Measurements from ENCODE around the gene NTPCR.
"Not testable (repeated sequence)": the region's sequence is repeated elsewhere in the genome, so short reads cannot be mapped to it uniquely, and the experiment has no call there.

The NTPCR gene

GRCh38 chr1:232992227-232992626 lies 41.8 kb downstream of the NTPCR start:
- Histone ChIP-seq H3K4me3 (ENCODE audit: low read depth in 1 of 2, low read length in 2 of 2) (no peak overlapping the region), H3K36me3 (ENCODE audit: control insufficient read depth in 1 of 2, insufficient read depth in 2 of 2, low read length in 2 of 2) (peaks cover under 1 to 1% of the 10 kb centered on the region in 2 donors), H3K9ac (ENCODE audit: low read depth in 1 of 2, low read length in 2 of 2) (no peak overlapping the region), H3K27ac (ENCODE audit: low read depth, low read length) (no peak overlapping the region), H3K27me3 (ENCODE audit: control insufficient read depth in 1 of 2, insufficient read depth in 2 of 2, low read length in 2 of 2) (no peaks in the 10 kb centered on the region), H3K4me1 (ENCODE audit: control insufficient read depth in 1 of 2, insufficient read depth in 2 of 2, low read length in 2 of 2) (no peaks in the 10 kb centered on the region), H3K9me3 (ENCODE audit: control insufficient read depth in 1 of 2, low read length in 2 of 2) (peaks cover 2 to 10% of the 10 kb centered on the region in 2 donors)

- peaks cover 2 to 10% of the 10 kb centered on the region in 2 donors for H3K9me3 ChIP-seq (ENCODE audit: control insufficient read depth in 1 of 2, low read length in 2 of 2)
- no peaks in the 10 kb centered on the region for H3K4me1 ChIP-seq (ENCODE audit: control insufficient read depth in 1 of 2, insufficient read depth in 2 of 2, low read length in 2 of 2)
- H3K27me3 ChIP-seq (ENCODE audit: control insufficient read depth in 1 of 2, insufficient read depth in 2 of 2, low read length in 2 of 2), result no peaks in the 10 kb centered on the region
- no peak overlapping the region for H3K4me3 ChIP-seq (ENCODE audit: low read depth in 1 of 2, low read length in 2 of 2)
- H3K9ac ChIP-seq (ENCODE audit: low read depth in 1 of 2, low read length in 2 of 2), result no peak overlapping the region
- peaks cover 11 to 12% of the 10 kb centered on the region in 2 donors for H3K36me3 ChIP-seq (ENCODE audit: control insufficient read depth in 1 of 2, insufficient read depth in 2 of 2, low read length in 2 of 2)
- H3K27ac ChIP-seq (ENCODE audit: low read depth, low read length), result no peak overlapping the region
Observed at GRCh38 chr1:232993555-232993954, 43.1 kb downstream of the NTPCR start.

- H3K9ac ChIP-seq (ENCODE audit: low read depth in 1 of 2, low read length in 2 of 2), result no peak overlapping the region
- no peak overlapping the region for H3K4me3 ChIP-seq (ENCODE audit: low read depth in 1 of 2, low read length in 2 of 2)
- H3K4me1 ChIP-seq (ENCODE audit: control insufficient read depth in 1 of 2, insufficient read depth in 2 of 2, low read length in 2 of 2), result no peaks in the 10 kb centered on the region
- no peak overlapping the region for H3K27ac ChIP-seq (ENCODE audit: low read depth, low read length)
- H3K36me3 ChIP-seq (ENCODE audit: control insufficient read depth in 1 of 2, insufficient read depth in 2 of 2, low read length in 2 of 2), result peaks cover 11 to 12% of the 10 kb centered on the region in 2 donors
- peaks cover 2 to 10% of the 10 kb centered on the region in 2 donors for H3K9me3 ChIP-seq (ENCODE audit: control insufficient read depth in 1 of 2, low read length in 2 of 2)
- no peaks in the 10 kb centered on the region for H3K27me3 ChIP-seq (ENCODE audit: control insufficient read depth in 1 of 2, insufficient read depth in 2 of 2, low read length in 2 of 2)
Observed at GRCh38 chr1:232995189-232995588, 44.8 kb downstream of the NTPCR start.

GRCh38 chr1:232996143-232996542 lies 45.7 kb downstream of the NTPCR start:
- no peak overlapping the region for H3K9ac ChIP-seq (ENCODE audit: low read depth in 1 of 2, low read length in 2 of 2)
- H3K4me1 ChIP-seq (ENCODE audit: control insufficient read depth in 1 of 2, insufficient read depth in 2 of 2, low read length in 2 of 2), result no peaks in the 10 kb centered on the region
- H3K9me3 ChIP-seq (ENCODE audit: control insufficient read depth in 1 of 2, low read length in 2 of 2), result peaks cover 2 to 10% of the 10 kb centered on the region in 2 donors
- H3K36me3 ChIP-seq (ENCODE audit: control insufficient read depth in 1 of 2, insufficient read depth in 2 of 2, low read length in 2 of 2), result peaks cover 11 to 12% of the 10 kb centered on the region in 2 donors
- no peaks in the 10 kb centered on the region for H3K27me3 ChIP-seq (ENCODE audit: control insufficient read depth in 1 of 2, insufficient read depth in 2 of 2, low read length in 2 of 2)
- H3K27ac ChIP-seq (ENCODE audit: low read depth, low read length), result no peak overlapping the region
- H3K4me3 ChIP-seq (ENCODE audit: low read depth in 1 of 2, low read length in 2 of 2), result no peak overlapping the region

- no peak overlapping the region for H3K27ac ChIP-seq (ENCODE audit: low read depth, low read length)
- no peaks in the 10 kb centered on the region for H3K4me1 ChIP-seq (ENCODE audit: control insufficient read depth in 1 of 2, insufficient read depth in 2 of 2, low read length in 2 of 2)
- H3K27me3 ChIP-seq (ENCODE audit: control insufficient read depth in 1 of 2, insufficient read depth in 2 of 2, low read length in 2 of 2), result no peaks in the 10 kb centered on the region
- H3K36me3 ChIP-seq (ENCODE audit: control insufficient read depth in 1 of 2, insufficient read depth in 2 of 2, low read length in 2 of 2), result peaks cover 11 to 12% of the 10 kb centered on the region in 2 donors
- no peak overlapping the region for H3K4me3 ChIP-seq (ENCODE audit: low read depth in 1 of 2, low read length in 2 of 2)
- no peak overlapping the region for H3K9ac ChIP-seq (ENCODE audit: low read depth in 1 of 2, low read length in 2 of 2)
- peaks cover 2 to 10% of the 10 kb centered on the region in 2 donors for H3K9me3 ChIP-seq (ENCODE audit: control insufficient read depth in 1 of 2, low read length in 2 of 2)
Observed at GRCh38 chr1:232998138-232998537, 47.7 kb downstream of the NTPCR start.

GRCh38 chr1:232998646-232999045 lies 48.2 kb downstream of the NTPCR start:
- no peaks in the 10 kb centered on the region for H3K27me3 ChIP-seq (ENCODE audit: control insufficient read depth in 1 of 2, insufficient read depth in 2 of 2, low read length in 2 of 2)
- H3K4me1 ChIP-seq (ENCODE audit: control insufficient read depth in 1 of 2, insufficient read depth in 2 of 2, low read length in 2 of 2), result no peaks in the 10 kb centered on the region
- H3K36me3 ChIP-seq (ENCODE audit: control insufficient read depth in 1 of 2, insufficient read depth in 2 of 2, low read length in 2 of 2), result peaks cover 11 to 12% of the 10 kb centered on the region in 2 donors
- H3K9ac ChIP-seq (ENCODE audit: low read depth in 1 of 2, low read length in 2 of 2), result no peak overlapping the region
- no peak overlapping the region for H3K27ac ChIP-seq (ENCODE audit: low read depth, low read length)
- H3K4me3 ChIP-seq (ENCODE audit: low read depth in 1 of 2, low read length in 2 of 2), result no peak overlapping the region
- H3K9me3 ChIP-seq (ENCODE audit: control insufficient read depth in 1 of 2, low read length in 2 of 2), result peaks cover 2 to 6% of the 10 kb centered on the region in 2 donors

GRCh38 chr1:232999956-233000625 lies 49.7 kb downstream of the NTPCR start:
- Histone ChIP-seq H3K9me3 (ENCODE audit: control insufficient read depth in 1 of 2, low read length in 2 of 2) (no peaks in the 10 kb centered on the region), H3K27me3 (ENCODE audit: control insufficient read depth in 1 of 2, insufficient read depth in 2 of 2, low read length in 2 of 2) (no peaks in the 10 kb centered on the region), H3K27ac (ENCODE audit: low read depth, low read length) (no peak overlapping the region), H3K4me3 (ENCODE audit: low read depth in 1 of 2, low read length in 2 of 2) (no peak overlapping the region), H3K36me3 (ENCODE audit: control insufficient read depth in 1 of 2, insufficient read depth in 2 of 2, low read length in 2 of 2) (peaks cover 11 to 12% of the 10 kb centered on the region in 2 donors), H3K4me1 (ENCODE audit: control insufficient read depth in 1 of 2, insufficient read depth in 2 of 2, low read length in 2 of 2) (no peaks in the 10 kb centered on the region), H3K9ac (ENCODE audit: low read depth in 1 of 2, low read length in 2 of 2) (no peak overlapping the region)

GRCh38 chr1:233003638-233004037 lies 53.2 kb downstream of the NTPCR start:
- H3K9ac ChIP-seq (ENCODE audit: low read depth in 1 of 2, low read length in 2 of 2); H3K36me3 ChIP-seq (ENCODE audit: control insufficient read depth in 1 of 2, insufficient read depth in 2 of 2, low read length in 2 of 2); H3K4me1 ChIP-seq (ENCODE audit: control insufficient read depth in 1 of 2, insufficient read depth in 2 of 2, low read length in 2 of 2); H3K9me3 ChIP-seq (ENCODE audit: control insufficient read depth in 1 of 2, low read length in 2 of 2); H3K27ac ChIP-seq (ENCODE audit: low read depth, low read length); H3K27me3 ChIP-seq (ENCODE audit: control insufficient read depth in 1 of 2, insufficient read depth in 2 of 2, low read length in 2 of 2); H3K4me3 ChIP-seq (ENCODE audit: low read depth in 1 of 2, low read length in 2 of 2): not testable (repeated sequence)

- no peaks in the 10 kb centered on the region for H3K36me3 ChIP-seq (ENCODE audit: control insufficient read depth in 1 of 2, insufficient read depth in 2 of 2, low read length in 2 of 2)
- H3K27ac ChIP-seq (ENCODE audit: low read depth, low read length), result no peak overlapping the region
- no peak overlapping the region for H3K4me3 ChIP-seq (ENCODE audit: low read depth in 1 of 2, low read length in 2 of 2)
- no peaks in the 10 kb centered on the region for H3K27me3 ChIP-seq (ENCODE audit: control insufficient read depth in 1 of 2, insufficient read depth in 2 of 2, low read length in 2 of 2)
- H3K9me3 ChIP-seq (ENCODE audit: control insufficient read depth in 1 of 2, low read length in 2 of 2), result no peaks in the 10 kb centered on the region
- no peak overlapping the region for H3K9ac ChIP-seq (ENCODE audit: low read depth in 1 of 2, low read length in 2 of 2)
- H3K4me1 ChIP-seq (ENCODE audit: control insufficient read depth in 1 of 2, insufficient read depth in 2 of 2, low read length in 2 of 2), result no peaks in the 10 kb centered on the region
Observed at GRCh38 chr1:233004451-233004850, 54.0 kb downstream of the NTPCR start.

- no peak overlapping the region for H3K27ac ChIP-seq (ENCODE audit: low read depth, low read length)
- no peaks in the 10 kb centered on the region for H3K9me3 ChIP-seq (ENCODE audit: control insufficient read depth in 1 of 2, low read length in 2 of 2)
- no peaks in the 10 kb centered on the region for H3K36me3 ChIP-seq (ENCODE audit: control insufficient read depth in 1 of 2, insufficient read depth in 2 of 2, low read length in 2 of 2)
- no peaks in the 10 kb centered on the region for H3K4me1 ChIP-seq (ENCODE audit: control insufficient read depth in 1 of 2, insufficient read depth in 2 of 2, low read length in 2 of 2)
- no peak overlapping the region for H3K9ac ChIP-seq (ENCODE audit: low read depth in 1 of 2, low read length in 2 of 2)
- H3K27me3 ChIP-seq (ENCODE audit: control insufficient read depth in 1 of 2, insufficient read depth in 2 of 2, low read length in 2 of 2), result no peaks in the 10 kb centered on the region
- H3K4me3 ChIP-seq (ENCODE audit: low read depth in 1 of 2, low read length in 2 of 2), result no peak overlapping the region
Observed at GRCh38 chr1:233005156-233005555, 54.7 kb downstream of the NTPCR start.

Measured in duodenal mucosa (tissue), 2 donors.